ENCODE results near the gene SMIM5. TPM values are rescaled to one million over a fixed set of nuclear protein-coding genes. Genes with fewer than 3 reads are reported as not detected.

Gene SMIM5
- total RNA-seq, 1 donor from 2014 or later = 0.24 TPM

DNA sequence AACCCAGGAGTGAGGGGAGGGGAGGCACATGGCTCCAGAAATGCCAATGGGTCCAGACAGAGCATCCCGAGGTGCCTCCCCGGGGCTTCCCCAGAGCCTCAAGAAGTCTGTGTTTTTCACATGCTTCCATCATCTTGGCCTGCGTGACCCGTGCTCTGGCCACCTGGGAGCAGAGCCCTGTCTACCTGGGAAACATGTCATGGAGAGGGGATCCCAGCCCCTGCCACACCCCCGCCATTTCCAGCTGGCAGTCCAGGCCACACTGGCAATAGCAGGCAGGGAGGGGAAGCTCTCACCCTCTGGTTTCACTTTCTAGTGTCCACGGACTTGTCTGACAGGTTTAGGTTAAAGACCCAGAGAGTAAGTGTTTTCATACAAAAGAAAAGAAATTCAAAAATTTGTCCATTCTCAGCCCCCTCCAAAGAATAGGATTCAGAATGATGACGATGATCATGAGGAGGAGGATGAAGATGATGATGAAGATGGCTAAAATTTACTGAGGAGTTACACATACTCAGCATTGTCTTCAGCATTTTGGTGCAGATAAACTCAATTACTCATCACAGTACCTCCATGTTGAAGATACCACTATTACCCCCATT, 9.0 kb downstream of the SMIM5 start:
- no peak overlapping the region for H3K27ac Mint-ChIP-seq (ENCODE audit: unreplicated experiment)
- peaks cover 4% of the 10 kb centered on the region for H3K4me1 Mint-ChIP-seq (ENCODE audit: unreplicated experiment)
- TF ChIP-seq CTCF (IDR thresholded peaks at IDR 0.05) = no peak
- H3K9me3 Mint-ChIP-seq (ENCODE audit: unreplicated experiment) = no peaks in the 10 kb centered on the region
- H3K27me3 Mint-ChIP-seq (ENCODE audit: unreplicated experiment) = no peaks in the 10 kb centered on the region
- H3K36me3 Mint-ChIP-seq (ENCODE audit: unreplicated experiment) = peaks cover 2% of the 10 kb centered on the region
- H3K4me3 Mint-ChIP-seq (ENCODE audit: unreplicated experiment) = no peak overlapping the region
- DNase-seq (ENCODE audit: extremely low spot score, unreplicated experiment) = no peak

GRCh38 chr17:75642784-75643642, 9.8 kb downstream of the SMIM5 start:
- Mint-ChIP-seq H3K4me3 (ENCODE audit: unreplicated experiment) (no peak overlapping the region), H3K27ac (ENCODE audit: unreplicated experiment) (no peak overlapping the region)
- DNase-seq (ENCODE audit: extremely low spot score, unreplicated experiment) = no peak

GRCh38 chr17:75643643-75644017, 10.4 kb downstream of the SMIM5 start:
- Mint-ChIP-seq H3K36me3 (ENCODE audit: unreplicated experiment) (peaks cover 8% of the 10 kb centered on the region), H3K4me1 (ENCODE audit: unreplicated experiment) (peaks cover 4% of the 10 kb centered on the region), H3K27ac (ENCODE audit: unreplicated experiment) (no peak overlapping the region), H3K4me3 (ENCODE audit: unreplicated experiment) (no peak overlapping the region), H3K27me3 (ENCODE audit: unreplicated experiment) (no peaks in the 10 kb centered on the region), H3K9me3 (ENCODE audit: unreplicated experiment) (no peaks in the 10 kb centered on the region)
- TF ChIP-seq CTCF (IDR thresholded peaks at IDR 0.05) = no peak
- no peak for DNase-seq (ENCODE audit: extremely low spot score, unreplicated experiment)

More at GRCh38 chr17:75642784-75643642, 9.8 kb downstream of the SMIM5 start:
- Mint-ChIP-seq H3K36me3 (ENCODE audit: unreplicated experiment) (peaks cover 6% of the 10 kb centered on the region), H3K9me3 (ENCODE audit: unreplicated experiment) (no peaks in the 10 kb centered on the region), H3K27me3 (ENCODE audit: unreplicated experiment) (no peaks in the 10 kb centered on the region), H3K4me1 (ENCODE audit: unreplicated experiment) (peaks cover 4% of the 10 kb centered on the region)
- TF ChIP-seq CTCF (IDR thresholded peaks at IDR 0.05) = no peak

DNA sequence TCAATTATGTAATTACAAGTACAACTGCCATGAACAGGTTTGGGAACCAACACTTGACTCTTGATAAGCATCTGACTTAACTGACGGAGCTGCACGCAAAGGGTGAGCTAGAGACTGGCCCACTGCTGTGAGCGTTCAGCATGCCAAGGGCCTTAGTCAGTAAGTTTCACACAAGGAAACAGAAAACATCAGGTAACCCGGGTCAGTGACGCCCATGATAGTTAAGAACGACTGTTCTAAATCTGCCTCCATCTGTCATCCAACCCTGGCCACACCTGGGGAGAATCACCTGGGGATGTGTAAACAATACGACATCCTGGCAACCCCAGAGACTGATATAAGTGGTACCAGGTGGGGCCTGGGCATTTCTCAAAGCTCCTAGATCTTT, 12.3 kb downstream of the SMIM5 start:
- no peak for TF ChIP-seq CTCF (IDR thresholded peaks at IDR 0.05)
- H3K27ac Mint-ChIP-seq (ENCODE audit: unreplicated experiment) = peak overlapping the region; percentile 63
- H3K4me3 Mint-ChIP-seq (ENCODE audit: unreplicated experiment) = no peak overlapping the region
- peaks cover 19% of the 10 kb centered on the region for H3K36me3 Mint-ChIP-seq (ENCODE audit: unreplicated experiment)
- no peaks in the 10 kb centered on the region for H3K27me3 Mint-ChIP-seq (ENCODE audit: unreplicated experiment)
- no peaks in the 10 kb centered on the region for H3K9me3 Mint-ChIP-seq (ENCODE audit: unreplicated experiment)
- peaks cover 4% of the 10 kb centered on the region for H3K4me1 Mint-ChIP-seq (ENCODE audit: unreplicated experiment)
- DNase-seq (ENCODE audit: extremely low spot score, unreplicated experiment) = no peak

DNA sequence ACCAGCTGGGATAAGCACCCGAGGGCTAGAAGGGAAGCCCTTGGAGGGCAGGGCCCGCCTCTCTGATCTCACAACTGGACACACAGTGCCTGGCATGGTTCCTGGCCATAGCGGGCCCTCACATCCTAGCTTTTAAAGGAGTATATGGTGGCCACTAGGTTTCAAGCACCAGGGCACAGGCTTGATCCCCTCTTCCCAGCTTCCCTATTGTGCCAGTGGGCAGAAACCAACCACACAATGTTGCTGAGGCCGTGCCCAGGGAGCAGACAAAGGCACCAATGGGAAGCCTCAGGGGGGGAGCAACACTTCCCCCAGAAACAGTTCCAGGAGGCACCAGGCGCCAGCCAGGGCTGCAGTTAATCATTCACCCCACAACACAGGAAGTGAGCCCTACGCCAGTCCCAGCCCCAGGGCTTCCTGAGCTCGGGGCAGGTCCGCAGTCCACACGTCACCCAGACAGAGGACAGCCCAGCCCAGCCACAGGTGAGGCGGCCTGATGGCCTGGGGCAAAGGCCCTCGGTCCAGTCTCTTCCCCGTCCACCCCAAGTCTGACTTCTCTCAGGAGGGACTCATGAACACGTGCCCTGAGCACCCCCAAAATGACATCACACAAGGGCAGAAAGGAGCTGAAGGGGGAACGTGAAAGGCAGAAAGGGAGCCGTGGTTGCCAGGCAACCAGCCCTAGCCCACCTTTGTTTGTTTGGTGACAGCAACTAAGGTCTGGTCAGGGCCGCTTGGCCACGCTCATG, 12.8 kb downstream of the SMIM5 start:
- H3K36me3 Mint-ChIP-seq (ENCODE audit: unreplicated experiment) = peaks cover 25% of the 10 kb centered on the region
- DNase-seq (ENCODE audit: extremely low spot score, unreplicated experiment) = no peak
- no peaks in the 10 kb centered on the region for H3K27me3 Mint-ChIP-seq (ENCODE audit: unreplicated experiment)
- H3K9me3 Mint-ChIP-seq (ENCODE audit: unreplicated experiment) = no peaks in the 10 kb centered on the region
- H3K27ac Mint-ChIP-seq (ENCODE audit: unreplicated experiment) = peak overlapping the region; percentile 78
- no peak for TF ChIP-seq CTCF (IDR thresholded peaks at IDR 0.05)
- H3K4me1 Mint-ChIP-seq (ENCODE audit: unreplicated experiment) = peaks cover 4% of the 10 kb centered on the region
- H3K4me3 Mint-ChIP-seq (ENCODE audit: unreplicated experiment) = no peak overlapping the region
